GM18505 (cell line): ENCODE data around the gene STK40.

Source experiments
- ATAC-seq: cut with Tn5 transposase; IDR thresholded peaks from one replicate; pipeline ENCODE4 v1.9.1; 2021; ENCODE audit not compliant: unreplicated experiment
- POLR2A ChIP-seq: IDR thresholded peaks from 4 replicates; pipeline ENCODE4 v1.6.1; 2011; ENCODE audit warnings: borderline replicate concordance; ENCODE audit not compliant: insufficient read depth, insufficient read length; ENCODE audit errors: extremely low read depth

The STK40 gene

GRCh38 chr1:36320767-36321118 is 65.0 kb downstream of the STK40 start:
- no peak for ATAC-seq
- no peak for TF ChIP-seq POLR2A

DNA sequence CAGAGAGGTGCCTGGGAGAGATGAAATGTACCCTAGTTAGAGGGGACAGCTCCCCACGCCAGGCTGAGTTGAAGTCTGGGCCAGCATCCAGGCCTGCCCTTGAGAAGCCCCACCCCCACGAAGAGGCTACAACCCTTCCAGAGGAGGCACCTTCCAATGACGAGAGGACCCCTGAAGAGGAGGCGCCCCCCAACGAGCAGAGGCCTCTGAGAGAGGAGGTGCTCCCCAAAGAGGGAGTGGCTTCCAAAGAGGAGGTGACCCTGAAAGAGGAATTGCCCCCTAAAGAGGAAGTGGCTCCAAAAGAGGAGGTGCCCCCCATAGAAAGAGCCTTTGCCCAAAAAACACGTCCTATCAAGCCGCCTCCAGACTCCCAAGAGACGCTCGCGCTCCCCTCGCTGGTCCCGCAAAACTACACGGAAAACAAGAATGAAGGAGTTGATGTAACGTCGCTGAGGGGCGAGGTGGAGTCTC is 65.4 kb downstream of the STK40 start:
- TF ChIP-seq POLR2A, result no peak
- no peak for ATAC-seq

DNA sequence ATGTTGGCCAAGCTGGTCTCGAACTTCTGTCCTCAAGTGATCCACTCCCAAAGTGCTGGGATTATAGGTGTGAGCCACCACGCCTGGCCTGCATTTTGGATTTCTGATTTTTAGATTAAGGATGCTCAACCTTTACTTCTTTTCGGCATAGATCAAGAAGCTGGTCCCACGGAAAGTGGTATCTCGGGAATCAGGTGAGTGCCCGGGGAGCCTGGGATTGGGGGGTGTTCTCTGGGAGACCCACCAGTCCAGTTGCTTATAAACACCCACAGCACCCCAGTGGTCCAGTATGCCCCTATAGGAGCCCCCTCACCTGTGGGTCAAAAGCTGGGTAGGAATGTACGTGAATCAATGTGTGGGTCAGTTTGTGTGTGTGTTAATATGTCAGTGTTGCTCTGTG is 76.3 kb downstream of the STK40 start:
- ATAC-seq, result no peak
- TF ChIP-seq POLR2A, result no peak

DNA sequence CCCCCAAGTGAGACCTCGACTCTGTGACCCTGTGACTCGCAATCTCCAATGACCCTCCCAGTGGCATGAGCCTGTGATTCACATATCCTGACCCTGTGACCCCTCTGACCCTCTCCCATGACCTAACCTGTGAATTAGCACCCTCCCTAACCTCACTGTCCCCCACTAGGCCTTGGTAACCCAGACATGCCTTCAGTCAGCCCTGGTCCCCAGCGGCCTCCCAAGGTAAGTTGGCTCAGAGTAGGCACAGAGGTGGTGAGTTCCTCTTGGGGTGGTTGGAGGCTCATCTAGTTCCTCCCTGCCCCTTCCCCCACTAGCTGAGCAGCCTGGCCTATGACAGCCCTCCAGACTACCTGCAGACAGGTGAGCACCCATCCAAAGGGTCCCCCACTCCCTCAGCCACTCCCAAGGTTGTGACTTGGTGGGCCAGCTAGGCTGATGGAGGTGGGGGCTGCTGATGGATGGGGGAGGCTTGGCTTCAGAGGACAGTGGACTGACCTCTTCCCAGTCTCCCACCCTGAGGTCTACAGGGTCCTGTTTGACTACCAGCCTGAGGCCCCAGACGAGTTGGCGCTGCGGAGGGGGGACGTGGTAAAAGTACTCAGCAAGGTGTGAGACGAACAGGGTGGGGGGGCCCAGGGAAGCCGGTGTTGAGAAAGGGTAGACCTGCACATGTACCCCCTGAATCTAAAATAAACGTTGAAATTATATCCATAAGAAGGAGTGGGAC is 78.0 kb downstream of the STK40 start:
- no peak for TF ChIP-seq POLR2A
- no peak for ATAC-seq

DNA sequence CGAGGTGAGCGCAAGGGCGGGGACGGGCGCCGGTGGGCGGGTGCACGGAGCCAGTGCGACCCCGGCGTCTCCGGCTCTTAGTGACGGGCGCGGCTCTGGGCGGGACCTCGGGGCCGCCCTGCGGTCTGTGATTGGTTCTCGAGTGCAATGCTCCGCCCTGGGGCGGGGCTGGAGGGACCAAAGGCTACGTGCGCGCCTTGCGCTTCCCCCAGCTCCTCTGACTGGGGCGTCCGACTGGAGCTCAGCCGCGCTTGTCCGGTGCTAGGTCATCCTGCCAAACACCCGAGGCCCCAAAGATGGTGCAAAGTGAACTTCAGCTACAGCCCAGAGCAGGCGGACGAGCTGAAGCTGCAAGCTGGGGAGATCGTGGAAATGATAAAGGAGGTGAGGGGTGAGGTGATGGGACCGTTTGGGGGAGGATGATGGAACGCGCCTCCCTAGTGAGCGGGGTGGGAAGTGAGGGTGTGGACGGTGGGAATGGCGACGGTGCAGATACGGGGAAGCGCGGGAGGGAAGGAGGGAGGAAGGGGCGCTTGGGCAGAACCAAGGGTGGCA is 78.7 kb downstream of the STK40 start:
- TF ChIP-seq POLR2A, result peak; percentile 93
- peak; percentile 94 for ATAC-seq

GRCh38 chr1:36306210-36306901 is 79.4 kb downstream of the STK40 start, which contains the start of gene SH3D21:
Gene SH3D21, plus strand, starts transcription at chr1:36306368. Its CDS starts 53 bp downstream, at chr1:36306421.
- peak; percentile 26 for TF ChIP-seq POLR2A
- peak; percentile 33 for ATAC-seq

DNA sequence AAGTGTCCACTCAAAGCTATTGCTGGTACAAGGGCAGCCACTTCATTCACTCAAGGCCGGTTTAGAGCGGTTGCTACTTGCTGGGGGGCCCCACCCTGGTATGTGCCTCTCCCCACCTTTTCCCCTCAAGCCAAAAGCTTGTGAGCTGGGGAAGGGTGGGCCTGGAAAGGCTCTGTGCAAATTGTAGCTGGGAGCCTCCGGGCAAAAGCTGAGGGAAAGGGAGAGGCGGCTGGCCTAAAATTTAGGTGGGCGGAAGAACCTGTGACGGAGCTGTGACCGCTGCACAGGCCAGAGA is 79.9 kb downstream of the STK40 start:
- TF ChIP-seq POLR2A, result no peak
- ATAC-seq, result no peak

DNA sequence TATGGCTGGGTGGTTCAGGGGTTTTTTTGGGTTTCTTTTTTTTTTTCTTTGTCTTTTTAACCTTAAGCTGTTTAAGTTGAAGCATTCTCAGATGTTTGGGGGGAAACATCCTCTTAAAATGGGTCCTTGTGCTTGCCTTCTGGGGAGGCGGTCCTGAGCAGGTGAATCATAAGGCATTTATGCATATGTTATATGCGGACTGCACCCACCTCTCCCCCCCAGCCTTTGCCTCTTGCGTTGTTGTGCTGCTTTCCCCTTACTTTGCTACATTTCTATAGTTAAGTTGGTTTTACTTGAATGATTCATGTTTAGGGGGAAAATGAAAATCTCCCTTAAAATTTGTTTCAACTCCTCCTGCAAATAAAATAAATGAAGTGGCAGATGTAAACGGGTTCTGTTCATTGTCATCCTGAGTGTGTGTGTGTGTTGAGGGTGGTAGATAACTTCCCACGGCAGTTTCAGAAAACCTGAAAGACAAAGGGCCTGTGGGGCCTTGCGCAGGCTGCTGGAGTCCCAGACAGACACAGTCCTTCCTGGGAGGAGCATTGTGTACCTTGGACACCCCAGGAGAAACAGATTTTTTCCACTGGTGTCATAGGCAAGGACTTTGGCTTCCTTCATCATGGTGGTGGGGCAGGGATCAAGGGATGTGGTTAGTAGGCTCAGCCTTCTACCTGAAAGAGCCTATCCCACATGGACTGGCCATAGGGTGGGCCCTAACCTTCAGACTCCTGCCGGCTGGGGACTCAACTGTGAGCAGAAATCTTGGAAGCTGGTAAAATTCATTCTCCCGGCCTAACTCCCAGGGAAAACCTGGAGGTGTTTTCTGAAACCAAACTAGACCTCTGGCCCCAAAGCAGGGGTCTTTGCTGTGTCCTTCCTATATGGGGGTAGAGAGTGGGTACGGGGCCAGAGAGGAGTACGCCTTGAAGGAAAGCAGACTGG is 80.5 kb downstream of the STK40 start:
- no peak for TF ChIP-seq POLR2A

GRCh38 chr1:36304521-36304920 is 81.2 kb downstream of the STK40 start:
- no peak for TF ChIP-seq POLR2A
- ATAC-seq, result no peak

More for the DNA sequence above, 80.5 kb downstream of the STK40 start:
- no peak for ATAC-seq

GRCh38 chr1:36303650-36304360 is 81.9 kb downstream of the STK40 start:
- TF ChIP-seq POLR2A, result no peak
- no peak for ATAC-seq

DNA sequence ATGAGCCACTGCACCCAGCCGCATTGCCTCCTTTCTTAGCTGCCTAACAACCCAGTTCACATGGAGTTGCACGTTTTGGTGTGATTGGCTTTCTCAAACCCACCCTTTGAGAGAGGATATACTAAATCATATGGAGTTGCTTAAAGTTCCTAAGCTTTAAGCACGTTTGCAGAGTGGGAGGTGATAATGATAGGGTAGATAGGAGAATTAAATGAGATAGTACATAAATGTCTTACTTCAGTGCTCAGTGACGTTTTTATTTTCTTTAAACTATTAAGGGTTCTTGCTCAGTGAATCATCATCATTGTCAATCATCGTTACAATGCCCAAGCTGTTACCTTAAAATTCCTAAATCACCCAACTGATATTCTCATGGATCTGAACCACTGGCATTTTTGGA is 82.5 kb downstream of the STK40 start:
- no peak for ATAC-seq
- no peak for TF ChIP-seq POLR2A

DNA sequence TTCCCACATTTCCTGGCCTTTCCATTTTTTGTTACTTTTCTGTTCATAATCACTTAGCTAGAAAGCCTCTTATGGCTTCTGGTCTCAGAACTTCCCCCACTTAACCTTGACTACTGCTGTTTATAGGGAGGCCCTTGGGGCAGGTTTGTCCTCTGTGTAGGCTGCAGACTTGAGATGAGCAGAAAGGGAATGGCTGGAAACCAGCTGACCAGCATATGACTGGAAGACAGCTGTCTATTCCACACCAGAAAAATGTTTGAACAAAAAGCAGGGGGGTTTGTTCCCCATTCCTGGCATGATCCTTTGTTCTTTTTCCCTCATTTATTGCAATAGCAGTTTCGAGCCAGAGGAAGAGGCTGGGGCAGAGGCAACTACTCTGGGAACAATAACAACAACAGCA is 84.5 kb downstream of the STK40 start:
- no peak for ATAC-seq
- TF ChIP-seq POLR2A, result no peak

DNA sequence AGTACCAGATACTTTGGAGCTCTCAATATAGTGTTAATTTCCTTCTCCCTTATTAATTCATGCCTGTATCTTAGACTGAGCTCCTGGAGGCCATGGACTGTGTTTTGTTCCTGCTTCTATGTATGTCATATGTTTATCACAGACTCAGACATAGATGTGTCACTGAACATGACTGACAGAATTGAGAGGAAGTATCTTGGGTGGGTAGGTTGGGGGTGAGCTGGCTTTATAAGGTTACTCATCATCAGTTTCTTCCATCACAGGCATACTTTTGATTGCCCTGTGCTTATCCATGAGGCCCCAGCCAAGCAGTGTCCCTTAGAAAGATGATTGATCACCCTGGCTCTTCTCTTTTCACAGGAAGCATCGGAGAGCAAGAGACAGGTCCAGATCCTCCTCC is 85.2 kb downstream of the STK40 start:
- TF ChIP-seq POLR2A, result no peak
- no peak for ATAC-seq

- TF ChIP-seq POLR2A, result no peak
- no peak for ATAC-seq
Measured at GRCh38 chr1:36298640-36299039, 87.1 kb downstream of the STK40 start.
